Measurements from ENCODE around the gene SNX5.
"Not testable (repeated sequence)": the region's sequence is repeated elsewhere in the genome, so short reads cannot be mapped to it uniquely, and the experiment has no call there.

The SNX5 gene

GRCh38 chr20:17960927-17961586 is 7.5 kb downstream of the SNX5 start:
- no peak for TF ChIP-seq CTCF (IDR thresholded peaks at IDR 0.05; ENCODE audit: borderline replicate concordance, control extremely low read depth, extremely low read depth, insufficient read depth, missing control alignments)
- no peak for DNase-seq (ENCODE audit: low spot score)
- in situ Hi-C loops (cut with MboI; ENCODE audit: low sequenced_read_pairs, unreplicated experiment), result no loop called here

- in situ Hi-C loops (cut with MboI; ENCODE audit: low sequenced_read_pairs, unreplicated experiment); DNase-seq (ENCODE audit: low spot score): not testable (repeated sequence)
Observed at GRCh38 chr20:17960400-17960885, 8.2 kb downstream of the SNX5 start.

- no peak for TF ChIP-seq CTCF (IDR thresholded peaks at IDR 0.05; ENCODE audit: borderline replicate concordance, control extremely low read depth, extremely low read depth, insufficient read depth, missing control alignments)
- no peak for DNase-seq (ENCODE audit: low spot score)
- in situ Hi-C loops (cut with MboI; ENCODE audit: low sequenced_read_pairs, unreplicated experiment), result no loop called here
Observed at GRCh38 chr20:17959257-17959627, 9.4 kb downstream of the SNX5 start.

- DNase-seq (ENCODE audit: low spot score), result no peak
- no peak for TF ChIP-seq CTCF (IDR thresholded peaks at IDR 0.05; ENCODE audit: borderline replicate concordance, control extremely low read depth, extremely low read depth, insufficient read depth, missing control alignments)
- in situ Hi-C loops (cut with MboI; ENCODE audit: low sequenced_read_pairs, unreplicated experiment), result no loop called here
Observed at GRCh38 chr20:17958373-17959256, 10.0 kb downstream of the SNX5 start.

GRCh38 chr20:17957505-17958363 is 10.9 kb downstream of the SNX5 start:
- DNase-seq (ENCODE audit: low spot score), result no peak
- in situ Hi-C loops (cut with MboI; ENCODE audit: low sequenced_read_pairs, unreplicated experiment), result no loop called here
- TF ChIP-seq CTCF (IDR thresholded peaks at IDR 0.05; ENCODE audit: borderline replicate concordance, control extremely low read depth, extremely low read depth, insufficient read depth, missing control alignments), result no peak

- in situ Hi-C loops (cut with MboI; ENCODE audit: low sequenced_read_pairs, unreplicated experiment), result no loop called here
- TF ChIP-seq CTCF (IDR thresholded peaks at IDR 0.05; ENCODE audit: borderline replicate concordance, control extremely low read depth, extremely low read depth, insufficient read depth, missing control alignments), result no peak
- DNase-seq (ENCODE audit: low spot score), result no peak
Observed at GRCh38 chr20:17956099-17956685, 12.4 kb downstream of the SNX5 start.

All from GM13976 (cell line).